Left lobe of liver (tissue), 2 donors: ENCODE measurements around the gene NUTF2. TPM values are rescaled to one million over a fixed set of nuclear protein-coding genes. Genes with fewer than 3 reads are reported as not detected.
"Not testable (repeated sequence)": the region's sequence is repeated elsewhere in the genome, so short reads cannot be mapped to it uniquely, and the experiment has no call there.

Source experiments
- ATAC-seq: fragments of 200-7000 bp; cut with Tn5 transposase; one replicate; pipeline ENCODE4 v1.9.1; 2020; ENCODE audit warnings: mild to moderate bottlenecking, moderate library complexity
- DNase-seq: peaks from one replicate; pipeline ENCODE4 v3.0.0-alpha.2; 2020; ENCODE audit warnings: low spot score
- total RNA-seq: library from RNA; stranded (reverse); gene quantifications from one replicate; pipeline ENCODE4 v1.2.1, GENCODE V29; 2021
- donor health status: DM: no; HTN: no; CAD: no; lungs with moderate emphysema.
- donor health status: DM: no; HTN: yes; CAD: no.

NUTF2 gene
- total RNA-seq, 1 donor from 2014 or later, result 23.2 TPM

GRCh38 chr16:67883146-67883871 is 36.6 kb downstream of the NUTF2 start:
- ATAC-seq, result no peak
- no peak for DNase-seq

- ATAC-seq (peak; percentile 76), DNase-seq (peak; percentile 71)
These were observed 37.1 kb downstream of the NUTF2 start for GRCh38 chr16:67883872-67884261.

GRCh38 chr16:67884684-67885083 is 38.0 kb downstream of the NUTF2 start, which contains the start of gene NRN1L:
TSS of gene NRN1L (plus strand) at chr16:67884885. CDS start at chr16:67884904, 19 bp downstream.
- DNase-seq, result peak; percentile 93
- peak; percentile 94 for ATAC-seq

GRCh38 chr16:67885545-67885944 is 38.8 kb downstream of the NUTF2 start:
- ATAC-seq (no peak), DNase-seq (no peak)

GRCh38 chr16:67885976-67886375 is 39.2 kb downstream of the NUTF2 start:
- ATAC-seq, result no peak
- DNase-seq, result no peak

- DNase-seq, result no peak
- ATAC-seq, result no peak
These were observed 39.7 kb downstream of the NUTF2 start for GRCh38 chr16:67886387-67886786.

GRCh38 chr16:67888331-67888730 is 41.6 kb downstream of the NUTF2 start:
- ATAC-seq (no peak), DNase-seq (no peak)

GRCh38 chr16:67892375-67892774 is 45.6 kb downstream of the NUTF2 start:
- no peak for ATAC-seq
- no peak for DNase-seq

- DNase-seq (peak; percentile 97), ATAC-seq (peak; percentile 98)
These were observed 46.4 kb downstream of the NUTF2 start, which contains the start of gene PSKH1 for GRCh38 chr16:67892899-67893742. TSS of gene PSKH1 (plus strand) at chr16:67893254. CDS start at chr16:67908750, 15,496 bp downstream.

- peak; percentile 6 for ATAC-seq
- no peak for DNase-seq
These were observed 47.1 kb downstream of the NUTF2 start for GRCh38 chr16:67893743-67894399.

- ATAC-seq (no peak), DNase-seq (no peak)
These were observed 50.5 kb downstream of the NUTF2 start for GRCh38 chr16:67897231-67897630.

GRCh38 chr16:67901734-67902133 is 55.0 kb downstream of the NUTF2 start:
- DNase-seq (no peak), ATAC-seq (peak; percentile 57)

GRCh38 chr16:67902831-67903230 is 56.1 kb downstream of the NUTF2 start:
- no peak for ATAC-seq
- no peak for DNase-seq

- DNase-seq, result peak; percentile 83
- peak; percentile 96 for ATAC-seq
These were observed 60.9 kb downstream of the NUTF2 start for GRCh38 chr16:67907397-67908180.

GRCh38 chr16:67909056-67909742 is 62.5 kb downstream of the NUTF2 start:
- DNase-seq (no peak), ATAC-seq (no peak)

- DNase-seq (no peak), ATAC-seq (no peak)
These were observed 63.4 kb downstream of the NUTF2 start for GRCh38 chr16:67910158-67910557.

- DNase-seq, result peak; percentile 77
- peak; percentile 67 for ATAC-seq
These were observed 68.2 kb downstream of the NUTF2 start for GRCh38 chr16:67914758-67915495.

- ATAC-seq, result peak; percentile 7
- not testable (repeated sequence) for DNase-seq
These were observed 68.7 kb downstream of the NUTF2 start for GRCh38 chr16:67915496-67915769.
